Neural progenitor cell (in vitro differentiated cells): Measurements from ENCODE around the gene TEX101. TPM values are rescaled to one million over a fixed set of nuclear protein-coding genes. Genes with fewer than 3 reads are reported as not detected.

Source experiments
- DNase-seq: peaks from one replicate; pipeline ENCODE4 v3.0.0-alpha.2; 2016; ENCODE audit warnings: low spot score
- H2AFZ ChIP-seq: fragments of 200-600 bp; sonication (generic); replicated peaks from 2 replicates; pipeline ENCODE4 v1.6.1; 2016; ENCODE audit warnings: antibody characterized with exemption
- H3F3A ChIP-seq: fragments of 200-600 bp; sonication (generic); 2 replicates; pipeline ENCODE4 v1.6.1; 2016; ENCODE audit warnings: antibody characterized with exemption, low read depth
- H3K27ac ChIP-seq: fragments of 200-600 bp; sonication (generic); 2 replicates; pipeline ENCODE4 v1.5.1; 2016; ENCODE audit warnings: mild to moderate bottlenecking
- H3K27me3 ChIP-seq: fragments of 200-600 bp; sonication (generic); 2 replicates; pipeline ENCODE4 v1.6.1; 2016; ENCODE audit warnings: mild to moderate bottlenecking, moderate library complexity
- H3K36me3 ChIP-seq: fragments of 200-600 bp; sonication (generic); 2 replicates; pipeline ENCODE4 v1.5.1; 2016
- H3K4me1 ChIP-seq: fragments of 200-600 bp; sonication (generic); 2 replicates; pipeline ENCODE4 v1.6.1; 2016; ENCODE audit warnings: mixed run types
- H3K4me2 ChIP-seq: fragments of 200-600 bp; sonication (generic); 2 replicates; pipeline ENCODE4 v1.6.1; 2016
- H3K4me3 ChIP-seq: fragments of 200-600 bp; sonication (generic); 2 replicates; pipeline ENCODE4 v1.5.1; 2016
- H3K79me2 ChIP-seq: fragments of 200-600 bp; sonication (generic); 2 replicates; pipeline ENCODE4 v1.6.1; 2016; ENCODE audit warnings: low read depth
- H3K9ac ChIP-seq: fragments of 200-600 bp; sonication (generic); 2 replicates; pipeline ENCODE4 v1.6.1; 2016
- H3K9me3 ChIP-seq: fragments of 200-600 bp; sonication (generic); 2 replicates; pipeline ENCODE4 v1.5.1; 2016; ENCODE audit warnings: low read depth
- H4K20me1 ChIP-seq: fragments of 200-600 bp; sonication (generic); 2 replicates; pipeline ENCODE4 v1.6.1; 2016; ENCODE audit warnings: low read depth
- H3K27ac Mint-ChIP-seq: 3 replicates; pipeline ENCODE4 v1.8.0; 2021; ENCODE audit warnings: mixed read lengths
- H3K27me3 Mint-ChIP-seq: 2 replicates; pipeline ENCODE4 v1.8.0; 2022; ENCODE audit warnings: low read depth, mild to moderate bottlenecking, inconsistent platforms, moderate library complexity, mixed read lengths; ENCODE audit not compliant: insufficient read depth
- H3K36me3 Mint-ChIP-seq: 3 replicates; pipeline ENCODE4 v1.8.0; 2021; ENCODE audit warnings: mixed read lengths
- H3K4me1 Mint-ChIP-seq: 3 replicates; pipeline ENCODE4 v1.8.0; 2021; ENCODE audit warnings: mixed read lengths
- H3K4me3 Mint-ChIP-seq: 3 replicates; pipeline ENCODE4 v1.8.0; 2021; ENCODE audit warnings: mild to moderate bottlenecking, moderate library complexity, mixed read lengths
- H3K9me3 Mint-ChIP-seq: 3 replicates; pipeline ENCODE4 v1.8.0; 2020; ENCODE audit warnings: mixed read lengths
- CTCF ChIP-seq: fragments of 200-600 bp; sonication (generic); IDR thresholded peaks from 2 replicates; pipeline ENCODE4 v1.5.1; 2017; ENCODE audit warnings: antibody characterized with exemption, mild to moderate bottlenecking
- EZH2 ChIP-seq: fragments of 200-600 bp; sonication (generic); IDR thresholded peaks from 2 replicates; pipeline ENCODE4 v1.6.1; 2017; ENCODE audit warnings: antibody characterized with exemption, mild to moderate bottlenecking, moderate library complexity
- EZH2phosphoT487 ChIP-seq: fragments of 200-600 bp; sonication (generic); IDR thresholded peaks from 2 replicates; pipeline ENCODE4 v1.6.1; 2017; ENCODE audit warnings: antibody characterized with exemption
- total RNA-seq: library from RNA; depleted of rRNA; stranded (reverse); fragments of >200 nt; gene quantifications from 2 replicates; pipeline ENCODE4 v1.2.3, GENCODE V29; 2015; ENCODE audit warnings: low replicate concordance

TEX101 gene
- total RNA-seq, 1 donor from 2014 or later = not detected

- Histone ChIP-seq H3K4me3 (no peak overlapping the region), H3F3A (no peaks in the 10 kb centered on the region), H3K9ac (no peak overlapping the region), H3K27me3 (no peaks in the 10 kb centered on the region), H3K4me2 (no peak overlapping the region), H2AFZ (no peak overlapping the region), H3K36me3 (no peaks in the 10 kb centered on the region), H4K20me1 (no peaks in the 10 kb centered on the region), H3K4me1 (no peaks in the 10 kb centered on the region), H3K79me2 (no peaks in the 10 kb centered on the region), H3K9me3 (no peaks in the 10 kb centered on the region), H3K27ac (no peak overlapping the region)
- peaks cover 9% of the 10 kb centered on the region for H3K4me1 Mint-ChIP-seq
- peaks cover 10% of the 10 kb centered on the region for H3K27me3 Mint-ChIP-seq
- no peak for DNase-seq
- no peaks in the 10 kb centered on the region for H3K9me3 Mint-ChIP-seq
- H3K4me3 Mint-ChIP-seq = no peak overlapping the region
- H3K36me3 Mint-ChIP-seq = no peaks in the 10 kb centered on the region
- TF ChIP-seq CTCF = no peak
- no peak for TF ChIP-seq EZH2phosphoT487
- no peak for TF ChIP-seq EZH2
- H3K27ac Mint-ChIP-seq = no peak overlapping the region
Measured at GRCh38 chr19:43429395-43429794, 14.7 kb downstream of the TEX101 start.

DNA sequence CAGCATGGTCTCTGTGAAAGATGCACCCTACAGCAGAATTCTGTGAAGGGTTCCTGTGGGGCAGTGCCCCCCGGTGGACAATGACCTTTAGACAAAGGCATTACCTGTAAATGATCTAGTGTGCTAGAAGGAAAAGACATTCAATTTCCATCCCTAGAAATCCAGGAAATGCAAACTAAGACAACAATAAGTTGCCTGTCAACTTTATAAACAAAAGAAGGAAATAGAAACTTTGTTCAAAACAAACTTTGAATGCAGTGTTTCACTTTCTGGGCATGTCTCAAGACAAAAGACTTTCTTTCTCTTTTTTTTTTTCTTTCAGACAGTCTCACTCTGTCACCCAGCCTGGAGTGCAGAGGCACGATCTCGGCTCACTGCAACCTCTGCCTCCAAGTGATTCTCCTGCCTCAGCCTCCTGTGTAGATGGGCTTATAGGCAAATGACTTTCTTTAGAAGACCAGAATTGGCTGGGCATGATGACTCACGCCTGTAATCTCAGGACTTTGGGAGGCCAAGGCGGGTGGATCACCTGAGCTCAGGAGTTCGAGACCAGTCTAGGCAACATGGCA is 15.5 kb downstream of the TEX101 start:
- no peaks in the 10 kb centered on the region for H4K20me1 ChIP-seq
- H3K27ac ChIP-seq = no peak overlapping the region
- H3K4me1 ChIP-seq = no peaks in the 10 kb centered on the region
- Mint-ChIP-seq H3K4me3 (no peak overlapping the region), H3K36me3 (no peaks in the 10 kb centered on the region), H3K9me3 (no peaks in the 10 kb centered on the region), H3K4me1 (peaks cover 9% of the 10 kb centered on the region), H3K27ac (no peak overlapping the region), H3K27me3 (peaks cover 10% of the 10 kb centered on the region)
- no peaks in the 10 kb centered on the region for H3K36me3 ChIP-seq
- DNase-seq = no peak
- no peak for TF ChIP-seq EZH2phosphoT487
- TF ChIP-seq CTCF = peak; percentile 32
- H3K9ac ChIP-seq = no peak overlapping the region
- no peak overlapping the region for H2AFZ ChIP-seq
- H3K79me2 ChIP-seq = no peaks in the 10 kb centered on the region
- no peaks in the 10 kb centered on the region for H3K9me3 ChIP-seq
- no peak overlapping the region for H3K4me2 ChIP-seq
- H3K4me3 ChIP-seq = no peak overlapping the region
- no peaks in the 10 kb centered on the region for H3F3A ChIP-seq
- H3K27me3 ChIP-seq = no peaks in the 10 kb centered on the region

DNA sequence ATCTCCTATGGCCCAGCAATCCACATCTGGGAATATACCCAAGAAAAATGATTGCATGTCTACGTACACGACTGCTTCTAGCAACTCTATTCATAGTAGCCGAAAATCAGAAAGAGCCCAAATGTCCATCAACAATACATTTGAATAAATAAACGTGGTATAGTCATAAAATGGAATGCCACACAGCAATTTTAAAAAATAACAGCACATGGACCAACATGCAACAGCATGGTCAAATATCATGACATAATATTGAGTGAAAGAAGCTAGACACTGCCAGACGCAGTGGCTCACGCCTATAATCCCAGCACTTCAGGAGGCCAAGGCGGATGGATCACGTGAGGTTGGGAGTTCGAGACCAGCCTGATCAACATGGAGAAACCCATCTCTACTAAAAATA is 16.3 kb downstream of the TEX101 start:
- Histone ChIP-seq H2AFZ (no peak overlapping the region), H3K9ac (no peak overlapping the region), H4K20me1 (no peaks in the 10 kb centered on the region), H3K27ac (no peak overlapping the region), H3F3A (no peaks in the 10 kb centered on the region), H3K4me2 (no peak overlapping the region), H3K36me3 (no peaks in the 10 kb centered on the region), H3K27me3 (no peaks in the 10 kb centered on the region), H3K79me2 (no peaks in the 10 kb centered on the region), H3K4me3 (no peak overlapping the region), H3K4me1 (no peaks in the 10 kb centered on the region), H3K9me3 (no peaks in the 10 kb centered on the region)
- TF ChIP-seq EZH2phosphoT487 (no peak), EZH2 (no peak), CTCF (no peak)
- peaks cover 4% of the 10 kb centered on the region for H3K4me1 Mint-ChIP-seq
- H3K27me3 Mint-ChIP-seq = peaks cover 8% of the 10 kb centered on the region
- H3K27ac Mint-ChIP-seq = no peak overlapping the region
- no peaks in the 10 kb centered on the region for H3K9me3 Mint-ChIP-seq
- no peak overlapping the region for H3K4me3 Mint-ChIP-seq
- DNase-seq = no peak
- no peaks in the 10 kb centered on the region for H3K36me3 Mint-ChIP-seq
